ENCODE data around the gene GNG14. TPM values are rescaled to one million over a fixed set of nuclear protein-coding genes. Genes with fewer than 3 reads are reported as not detected.

The GNG14 gene
- total and polyA plus RNA-seq, 10 of the 15 experiments (the other 5 are each of a cell fraction or from before 2014, with no cell fraction given), result not detected

DNA sequence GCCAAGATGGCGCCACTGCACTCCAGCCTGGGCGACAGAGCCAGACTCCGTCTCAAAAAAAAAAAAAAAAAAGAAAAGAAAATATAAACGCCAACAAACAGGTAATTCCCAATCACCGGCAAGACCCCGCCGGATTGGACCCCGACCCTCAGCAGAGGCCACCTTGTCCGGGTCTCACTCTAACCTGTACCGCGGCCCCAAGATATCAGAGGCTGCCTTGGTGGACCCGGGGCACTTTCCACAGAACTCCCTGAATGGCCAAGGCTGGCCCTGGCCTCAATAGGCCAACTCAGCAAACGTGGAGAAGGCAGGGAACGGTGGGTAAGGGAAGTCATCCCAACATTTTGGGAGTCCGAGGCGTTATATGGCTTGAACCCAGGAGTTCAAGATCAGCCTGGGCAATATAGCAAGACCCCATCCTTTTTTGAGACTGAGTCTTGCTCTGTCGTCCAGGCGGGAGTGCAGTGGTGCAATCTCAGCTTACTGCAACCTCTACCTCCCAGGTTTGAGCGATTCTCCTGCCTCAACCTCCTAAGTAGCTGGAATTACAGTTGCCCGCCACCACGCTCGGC, 49.1 kb upstream of the GNG14 start (continued):
- TF ChIP-seq KLF5 (IDR thresholded peaks at IDR 0.05; ENCODE audit: partially characterized antibody) (no peak), NBN (IDR thresholded peaks at IDR 0.05) (no peak)

- Histone ChIP-seq H3K79me2 (ENCODE audit: control insufficient read depth, insufficient read depth, low read length) (no peaks in the 10 kb centered on the region), H3K27ac (ENCODE audit: control insufficient read depth, insufficient read depth) (no peak overlapping the region), H3K4me3 (no peak overlapping the region), H4K20me1 (ENCODE audit: control insufficient read depth, insufficient read depth) (no peaks in the 10 kb centered on the region), H2AFZ (ENCODE audit: control insufficient read depth, low read depth, low read length) (peak overlapping the region; percentile 70), H3K9me3 (replicated peaks; ENCODE audit: control insufficient read depth, insufficient read depth, low read length) (no peaks in the 10 kb centered on the region), H3K36me3 (ENCODE audit: control insufficient read depth in 2 of 2, insufficient read depth in 2 of 2, low read length in 1 of 2) (no peaks in the 10 kb centered on the region), H3K9ac (ENCODE audit: control insufficient read depth, insufficient read depth, low read length) (no peak overlapping the region), H3K4me2 (ENCODE audit: control insufficient read depth, insufficient read depth) (peak overlapping the region; percentile 36), H3K27me3 (replicated peaks in 1 of 2; ENCODE audit: control insufficient read depth in 2 of 2, insufficient read depth in 2 of 2, low read length in 1 of 2) (no peaks in the 10 kb centered on the region), H3K4me1 (ENCODE audit: control insufficient read depth, insufficient read depth, low read length) (0 out of 2 replicates have a peak, but pooled peaks cover 5% of the 10 kb centered on the region)
- ChIA-PET SMC1A (ENCODE audit: uncharacterized antibody, unreplicated experiment) (interaction anchor here (0.6 to 1.0 kb wide), 3 partner anchors 17 to 31 kb away, joined by 3 to 4 read pairs (median 3); a partner anchor contains a TSS), CTCF (interaction anchor here (0.5 to 2.3 kb wide), 28 partner anchors 9 to 1067 kb away, joined by 3 to 15 read pairs (median 4); partner anchors contain the start of genes MAN2B1, WDR83, ZNF490 and ZNF564), RAD21 (ENCODE audit: unreplicated experiment) (interaction anchor here (1.0 to 1.9 kb wide), 2 partner anchors 26 to 36 kb away, joined by 3 to 4 read pairs; no protein-coding TSS in a partner anchor), POLR2A (interaction anchor here (0.6 kb wide), 1 partner anchor 137 kb away, joined by 4 read pairs; no protein-coding TSS in a partner anchor)
- BruUV-seq (replicated peaks), result no TSS peak
- FAIRE-seq (peak; percentile 64), ATAC-seq (peak; percentile 98), DNase-seq (ENCODE audit: low read depth, low spot score) (peak; percentile 53)
- intact Hi-C loops (cut with micrococcal nuclease; ENCODE audit: unreplicated experiment) (loop anchor here (1.0 kb wide), 1 partner anchor 76 kb away; no protein-coding TSS in a partner anchor), in situ Hi-C loops (cut with MboI) (no loop called here)
- 14% methylated on average over 39 of the region's 39 CpGs for WGBS (ENCODE audit: insufficient coverage, insufficient replicate concordance, low lambda C conversion rate, missing lambda C conversion rate)
- TF ChIP-seq GABPA (IDR thresholded peaks at IDR 0.05; ENCODE audit: low read depth), result no peak
- no peak for TF ChIP-seq STAT3 (IDR thresholded peaks at IDR 0.05; ENCODE audit: low read depth, low read length)
- no peak for TF ChIP-seq HCFC1 (IDR thresholded peaks at IDR 0.05; ENCODE audit: low read length)
- no peak for TF ChIP-seq ATF2 (IDR thresholded peaks at IDR 0.05; ENCODE audit: low read length)
- TF ChIP-seq, protein P1, sequence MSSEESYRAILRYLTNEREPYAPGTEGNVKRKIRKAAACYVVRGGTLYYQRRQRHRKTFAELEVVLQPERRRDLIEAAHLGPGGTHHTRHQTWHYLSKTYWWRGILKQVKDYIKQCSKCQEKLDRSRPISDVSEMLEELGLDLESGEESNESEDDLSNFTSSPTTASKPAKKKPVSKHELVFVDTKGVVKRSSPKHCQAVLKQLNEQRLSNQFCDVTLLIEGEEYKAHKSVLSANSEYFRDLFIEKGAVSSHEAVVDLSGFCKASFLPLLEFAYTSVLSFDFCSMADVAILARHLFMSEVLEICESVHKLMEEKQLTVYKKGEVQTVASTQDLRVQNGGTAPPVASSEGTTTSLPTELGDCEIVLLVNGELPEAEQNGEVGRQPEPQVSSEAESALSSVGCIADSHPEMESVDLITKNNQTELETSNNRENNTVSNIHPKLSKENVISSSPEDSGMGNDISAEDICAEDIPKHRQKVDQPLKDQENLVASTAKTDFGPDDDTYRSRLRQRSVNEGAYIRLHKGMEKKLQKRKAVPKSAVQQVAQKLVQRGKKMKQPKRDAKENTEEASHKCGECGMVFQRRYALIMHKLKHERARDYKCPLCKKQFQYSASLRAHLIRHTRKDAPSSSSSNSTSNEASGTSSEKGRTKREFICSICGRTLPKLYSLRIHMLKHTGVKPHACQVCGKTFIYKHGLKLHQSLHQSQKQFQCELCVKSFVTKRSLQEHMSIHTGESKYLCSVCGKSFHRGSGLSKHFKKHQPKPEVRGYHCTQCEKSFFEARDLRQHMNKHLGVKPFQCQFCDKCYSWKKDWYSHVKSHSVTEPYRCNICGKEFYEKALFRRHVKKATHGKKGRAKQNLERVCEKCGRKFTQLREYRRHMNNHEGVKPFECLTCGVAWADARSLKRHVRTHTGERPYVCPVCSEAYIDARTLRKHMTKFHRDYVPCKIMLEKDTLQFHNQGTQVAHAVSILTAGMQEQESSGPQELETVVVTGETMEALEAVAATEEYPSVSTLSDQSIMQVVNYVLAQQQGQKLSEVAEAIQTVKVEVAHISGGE (CRISPR knock-in tag; IDR thresholded peaks at IDR 0.05), result no peak
- TF ChIP-seq IRF4 (IDR thresholded peaks at IDR 0.05; ENCODE audit: low read depth, low read length), result no peak
- peak; percentile 94 for TF ChIP-seq RUNX3 (IDR thresholded peaks at IDR 0.05; ENCODE audit: low read length)
- TF ChIP-seq, protein P2, sequence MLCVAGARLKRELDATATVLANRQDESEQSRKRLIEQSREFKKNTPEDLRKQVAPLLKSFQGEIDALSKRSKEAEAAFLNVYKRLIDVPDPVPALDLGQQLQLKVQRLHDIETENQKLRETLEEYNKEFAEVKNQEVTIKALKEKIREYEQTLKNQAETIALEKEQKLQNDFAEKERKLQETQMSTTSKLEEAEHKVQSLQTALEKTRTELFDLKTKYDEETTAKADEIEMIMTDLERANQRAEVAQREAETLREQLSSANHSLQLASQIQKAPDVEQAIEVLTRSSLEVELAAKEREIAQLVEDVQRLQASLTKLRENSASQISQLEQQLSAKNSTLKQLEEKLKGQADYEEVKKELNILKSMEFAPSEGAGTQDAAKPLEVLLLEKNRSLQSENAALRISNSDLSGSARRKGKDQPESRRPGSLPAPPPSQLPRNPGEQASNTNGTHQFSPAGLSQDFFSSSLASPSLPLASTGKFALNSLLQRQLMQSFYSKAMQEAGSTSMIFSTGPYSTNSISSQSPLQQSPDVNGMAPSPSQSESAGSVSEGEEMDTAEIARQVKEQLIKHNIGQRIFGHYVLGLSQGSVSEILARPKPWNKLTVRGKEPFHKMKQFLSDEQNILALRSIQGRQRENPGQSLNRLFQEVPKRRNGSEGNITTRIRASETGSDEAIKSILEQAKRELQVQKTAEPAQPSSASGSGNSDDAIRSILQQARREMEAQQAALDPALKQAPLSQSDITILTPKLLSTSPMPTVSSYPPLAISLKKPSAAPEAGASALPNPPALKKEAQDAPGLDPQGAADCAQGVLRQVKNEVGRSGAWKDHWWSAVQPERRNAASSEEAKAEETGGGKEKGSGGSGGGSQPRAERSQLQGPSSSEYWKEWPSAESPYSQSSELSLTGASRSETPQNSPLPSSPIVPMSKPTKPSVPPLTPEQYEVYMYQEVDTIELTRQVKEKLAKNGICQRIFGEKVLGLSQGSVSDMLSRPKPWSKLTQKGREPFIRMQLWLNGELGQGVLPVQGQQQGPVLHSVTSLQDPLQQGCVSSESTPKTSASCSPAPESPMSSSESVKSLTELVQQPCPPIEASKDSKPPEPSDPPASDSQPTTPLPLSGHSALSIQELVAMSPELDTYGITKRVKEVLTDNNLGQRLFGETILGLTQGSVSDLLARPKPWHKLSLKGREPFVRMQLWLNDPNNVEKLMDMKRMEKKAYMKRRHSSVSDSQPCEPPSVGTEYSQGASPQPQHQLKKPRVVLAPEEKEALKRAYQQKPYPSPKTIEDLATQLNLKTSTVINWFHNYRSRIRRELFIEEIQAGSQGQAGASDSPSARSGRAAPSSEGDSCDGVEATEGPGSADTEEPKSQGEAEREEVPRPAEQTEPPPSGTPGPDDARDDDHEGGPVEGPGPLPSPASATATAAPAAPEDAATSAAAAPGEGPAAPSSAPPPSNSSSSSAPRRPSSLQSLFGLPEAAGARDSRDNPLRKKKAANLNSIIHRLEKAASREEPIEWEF (IDR thresholded peaks at IDR 0.05; ENCODE audit: insufficient replicate concordance, low read depth, low read length), result no peak
- peak; percentile 51; the same call in 1 of the 2 replicates for TF ChIP-seq EED (IDR thresholded peaks at IDR 0.05; ENCODE audit: low read depth)
Measured at GRCh38 chr19:12639901-12640613, 47.7 kb upstream of the GNG14 start.
